ENCODE results near the gene SLFNL1.

Gene SLFNL1

DNA sequence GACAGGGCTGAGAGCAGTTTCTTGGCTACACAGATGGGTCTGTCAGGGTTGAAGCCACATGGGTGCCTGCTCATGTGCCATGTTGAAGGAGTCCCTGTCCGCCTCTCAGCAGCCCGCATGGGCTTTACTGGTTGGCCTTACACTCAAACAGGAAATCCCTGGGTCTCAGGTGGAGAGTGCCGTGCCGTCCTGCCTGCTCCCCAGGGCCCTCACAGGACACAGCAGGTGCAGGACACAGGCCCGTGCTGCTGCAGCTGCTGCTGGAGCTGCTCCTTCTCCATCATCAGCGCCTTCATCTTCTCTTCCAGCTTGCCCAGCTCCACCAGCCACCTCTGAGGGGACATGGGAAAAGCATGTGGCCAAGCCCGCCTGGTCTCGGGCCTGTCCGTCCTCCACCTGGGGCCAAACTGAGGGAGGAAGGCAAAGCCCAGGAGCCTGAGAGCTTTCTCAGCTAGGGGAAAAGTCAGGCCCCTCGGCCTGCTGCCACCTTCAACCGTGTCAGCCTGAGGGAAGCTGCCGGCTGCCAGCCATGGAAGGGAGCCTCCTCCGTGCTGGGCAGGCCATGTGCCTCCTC, 5.5 kb downstream of the SLFNL1 start:
- no peak overlapping the region for H3K4me3 ChIP-seq (replicated peaks; ENCODE audit: low read depth, low read length)
- DNase-seq (ENCODE audit: extremely low read depth, low read depth) = no peak
- TF ChIP-seq, protein P1, sequence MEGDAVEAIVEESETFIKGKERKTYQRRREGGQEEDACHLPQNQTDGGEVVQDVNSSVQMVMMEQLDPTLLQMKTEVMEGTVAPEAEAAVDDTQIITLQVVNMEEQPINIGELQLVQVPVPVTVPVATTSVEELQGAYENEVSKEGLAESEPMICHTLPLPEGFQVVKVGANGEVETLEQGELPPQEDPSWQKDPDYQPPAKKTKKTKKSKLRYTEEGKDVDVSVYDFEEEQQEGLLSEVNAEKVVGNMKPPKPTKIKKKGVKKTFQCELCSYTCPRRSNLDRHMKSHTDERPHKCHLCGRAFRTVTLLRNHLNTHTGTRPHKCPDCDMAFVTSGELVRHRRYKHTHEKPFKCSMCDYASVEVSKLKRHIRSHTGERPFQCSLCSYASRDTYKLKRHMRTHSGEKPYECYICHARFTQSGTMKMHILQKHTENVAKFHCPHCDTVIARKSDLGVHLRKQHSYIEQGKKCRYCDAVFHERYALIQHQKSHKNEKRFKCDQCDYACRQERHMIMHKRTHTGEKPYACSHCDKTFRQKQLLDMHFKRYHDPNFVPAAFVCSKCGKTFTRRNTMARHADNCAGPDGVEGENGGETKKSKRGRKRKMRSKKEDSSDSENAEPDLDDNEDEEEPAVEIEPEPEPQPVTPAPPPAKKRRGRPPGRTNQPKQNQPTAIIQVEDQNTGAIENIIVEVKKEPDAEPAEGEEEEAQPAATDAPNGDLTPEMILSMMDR (IDR thresholded peaks at IDR 0.05; ENCODE audit: low read depth, low read length, missing control alignments) = no peak

DNA sequence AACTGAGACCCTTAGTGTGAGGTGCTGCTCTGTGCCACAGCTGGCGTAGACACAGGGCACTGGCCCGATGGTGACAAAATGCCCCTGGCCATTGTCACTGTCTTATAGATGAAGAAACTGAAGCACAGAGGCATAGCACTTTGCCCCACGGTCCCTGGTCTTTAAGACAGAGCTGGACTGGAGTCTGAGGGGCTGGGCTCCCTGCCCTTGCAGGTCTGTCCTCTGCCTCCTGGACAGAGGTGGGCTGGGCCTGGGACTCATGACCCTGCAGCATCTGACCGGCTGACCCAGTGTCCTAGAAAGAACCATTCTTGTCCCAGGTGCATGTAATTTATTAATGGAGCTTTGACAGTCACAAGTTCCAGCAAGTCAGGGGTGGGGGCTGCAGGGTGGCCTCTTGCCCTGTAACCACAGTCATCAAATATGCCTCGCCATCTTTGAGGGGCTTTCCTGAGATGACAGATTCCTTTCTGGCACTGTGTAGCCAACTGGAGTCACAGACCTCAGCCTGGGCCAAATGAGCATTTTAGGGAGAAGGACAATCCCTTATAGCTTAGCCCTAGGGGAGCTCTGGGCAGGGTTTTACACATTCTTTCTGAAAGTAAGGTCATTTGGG, 6.1 kb downstream of the SLFNL1 start:
- TF ChIP-seq, protein P1 (IDR thresholded peaks at IDR 0.05; ENCODE audit: low read depth, low read length, missing control alignments) = no peak
- DNase-seq (ENCODE audit: extremely low read depth, low read depth) = no peak
- no peak overlapping the region for H3K4me3 ChIP-seq (replicated peaks; ENCODE audit: low read depth, low read length)

DNA sequence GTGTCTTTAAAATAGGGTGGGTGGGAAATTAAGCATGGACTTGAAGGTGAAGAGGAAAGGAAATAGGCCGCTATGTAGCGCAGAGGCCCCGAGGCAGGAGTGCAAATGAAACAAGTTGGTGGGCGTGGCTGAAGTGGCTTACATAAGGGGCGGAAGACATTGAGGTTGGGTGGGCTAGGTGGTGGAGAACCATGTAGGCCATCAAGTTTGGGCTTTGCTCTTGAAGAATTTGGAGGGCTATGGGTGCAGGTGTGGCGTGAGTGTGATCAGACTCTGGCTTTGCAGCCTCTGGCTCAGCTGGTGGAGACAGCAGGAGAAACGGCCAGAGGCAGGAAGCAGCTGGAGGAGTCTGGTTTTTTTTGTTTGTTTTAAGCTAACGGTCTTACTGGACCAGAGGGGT, 6.7 kb downstream of the SLFNL1 start:
- no peak overlapping the region for H3K4me3 ChIP-seq (replicated peaks; ENCODE audit: low read depth, low read length)
- TF ChIP-seq, protein P1 (IDR thresholded peaks at IDR 0.05; ENCODE audit: low read depth, low read length, missing control alignments) = no peak
- no peak for DNase-seq (ENCODE audit: extremely low read depth, low read depth)

DNA sequence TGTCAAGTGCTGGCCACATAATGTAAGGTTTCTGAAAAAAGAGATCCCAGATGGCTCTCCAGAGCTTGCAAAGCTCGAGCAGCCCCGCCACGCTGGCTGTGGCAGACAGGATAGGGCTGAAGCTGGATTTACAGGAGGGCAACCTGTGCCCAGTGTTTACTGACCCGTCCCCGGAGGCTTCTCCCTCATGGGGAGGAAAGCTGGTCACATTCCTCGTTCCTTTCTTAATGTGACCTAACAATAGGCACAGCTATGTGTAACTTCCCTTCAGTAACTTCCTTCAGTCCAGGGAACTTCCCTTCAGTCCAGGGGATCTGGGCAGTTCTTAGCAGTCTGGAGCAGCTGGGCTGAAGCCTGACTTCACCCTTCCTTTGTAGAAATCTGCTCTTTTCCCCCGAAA, 7.7 kb downstream of the SLFNL1 start:
- TF ChIP-seq, protein P1 (IDR thresholded peaks at IDR 0.05; ENCODE audit: low read depth, low read length, missing control alignments) = no peak
- H3K4me3 ChIP-seq (replicated peaks; ENCODE audit: low read depth, low read length) = no peak overlapping the region
- no peak for DNase-seq (ENCODE audit: extremely low read depth, low read depth)

DNA sequence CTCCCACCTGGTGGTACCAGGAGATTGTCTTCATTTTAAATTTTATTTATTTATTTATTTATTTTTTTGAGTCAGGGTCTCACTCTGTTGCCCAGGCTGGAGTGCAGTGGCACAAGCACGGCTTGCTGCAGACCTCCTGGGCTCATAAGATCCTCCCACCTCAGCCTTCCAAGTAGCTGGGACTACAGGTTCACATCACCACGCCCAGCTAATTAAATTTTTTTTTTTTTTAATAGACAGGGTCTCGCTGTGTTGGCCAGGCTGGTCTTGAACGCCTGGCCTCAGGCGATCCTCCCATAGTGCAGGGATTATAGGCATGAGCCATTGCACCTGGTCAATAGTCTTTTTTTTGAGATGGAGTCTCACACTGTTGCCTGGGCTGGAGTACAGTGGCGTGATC, 8.5 kb downstream of the SLFNL1 start:
- TF ChIP-seq, protein P1 (IDR thresholded peaks at IDR 0.05; ENCODE audit: low read depth, low read length, missing control alignments) = no peak
- H3K4me3 ChIP-seq (replicated peaks; ENCODE audit: low read depth, low read length) = no peak overlapping the region
- no peak for DNase-seq (ENCODE audit: extremely low read depth, low read depth)

DNA sequence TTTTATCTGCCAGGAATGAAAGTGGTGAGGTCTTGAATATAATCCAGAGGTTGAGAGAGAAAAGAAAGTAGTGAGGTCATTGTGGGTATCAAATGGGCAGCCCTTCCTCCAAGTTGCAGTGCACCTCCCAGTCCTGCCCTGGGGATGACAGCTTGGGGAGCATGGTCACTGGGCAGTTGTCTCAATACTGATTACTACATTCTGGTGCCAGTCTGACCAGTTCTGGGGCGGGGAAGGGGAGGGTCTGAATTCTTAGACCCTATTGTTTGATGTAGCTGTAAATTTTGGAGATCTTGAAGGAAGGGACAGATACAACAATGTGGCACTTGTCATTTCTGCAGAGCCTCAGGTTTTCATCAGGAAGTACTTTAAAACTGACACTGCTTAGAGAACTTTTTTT, 11.2 kb downstream of the SLFNL1 start:
- TF ChIP-seq, protein P1 (IDR thresholded peaks at IDR 0.05; ENCODE audit: low read depth, low read length, missing control alignments) = no peak
- DNase-seq (ENCODE audit: extremely low read depth, low read depth) = no peak

DNA sequence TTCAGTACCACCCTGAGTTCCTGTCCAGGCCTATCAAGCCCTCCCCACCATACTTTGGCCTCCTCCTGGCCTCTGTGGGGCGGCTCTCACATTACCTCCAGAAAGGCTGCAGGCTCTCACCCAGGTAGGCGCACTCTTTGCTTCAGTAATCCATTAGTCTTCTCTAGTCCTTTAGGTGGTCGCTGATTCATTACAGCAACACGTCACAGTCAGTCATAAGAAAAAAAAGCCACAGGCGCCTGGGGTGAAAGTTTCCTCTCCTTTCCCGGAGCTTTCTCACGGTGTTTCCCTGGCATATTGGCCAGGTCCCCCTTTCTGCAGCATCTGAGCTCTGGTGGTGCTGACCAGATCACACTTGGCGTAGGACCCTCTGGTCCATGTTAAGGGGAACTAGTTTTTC, 12.1 kb downstream of the SLFNL1 start:
- TF ChIP-seq, protein P1 (IDR thresholded peaks at IDR 0.05; ENCODE audit: low read depth, low read length, missing control alignments) = no peak
- no peak overlapping the region for H3K4me3 ChIP-seq (replicated peaks; ENCODE audit: low read depth, low read length)
- no peak for DNase-seq (ENCODE audit: extremely low read depth, low read depth)

More for the DNA sequence above, 11.2 kb downstream of the SLFNL1 start:
- no peak overlapping the region for H3K4me3 ChIP-seq (replicated peaks; ENCODE audit: low read depth, low read length)
